Parathyroid adenoma (tissue), 2 donors: ENCODE measurements around the gene TAF4.
"Not testable (repeated sequence)": the region's sequence is repeated elsewhere in the genome, so short reads cannot be mapped to it uniquely, and the experiment has no call there.

ENCODE experiments used
- H2AFZ ChIP-seq: fragments of 300-600 bp; sonication (generic); one replicate; pipeline ENCODE4 v1.7.0; 2017; ENCODE audit warnings: antibody characterized with exemption, mild to moderate bottlenecking
- H3K27ac ChIP-seq: fragments of 300-600 bp; sonication (generic); one replicate; pipeline ENCODE4 v1.7.0; 2017
- H3K27me3 ChIP-seq: fragments of 300-600 bp; sonication (generic); one replicate; pipeline ENCODE4 v1.7.0; 2017; ENCODE audit warnings: low read length; ENCODE audit not compliant: control insufficient read depth, insufficient read depth
- H3K36me3 ChIP-seq: fragments of 300-600 bp; sonication (generic); one replicate; pipeline ENCODE4 v1.7.0; 2017; ENCODE audit warnings: low read length; ENCODE audit not compliant: control insufficient read depth, insufficient read depth
- H3K4me1 ChIP-seq: fragments of 300-600 bp; sonication (generic); one replicate; pipeline ENCODE4 v1.7.0; 2017; ENCODE audit warnings: control low read depth
- H3K4me2 ChIP-seq: fragments of 300-600 bp; sonication (generic); one replicate; pipeline ENCODE4 v1.7.0; 2017; ENCODE audit warnings: low read length
- H3K4me3 ChIP-seq: fragments of 300-600 bp; sonication (generic); one replicate; pipeline ENCODE4 v1.7.0; 2017; ENCODE audit warnings: low read depth, low read length
- H3K79me2 ChIP-seq: fragments of 300-600 bp; sonication (generic); one replicate; pipeline ENCODE4 v1.7.0; 2017; ENCODE audit warnings: control low read depth
- H3K9ac ChIP-seq: fragments of 300-600 bp; sonication (generic); one replicate; pipeline ENCODE4 v1.7.0; 2017; ENCODE audit warnings: mild to moderate bottlenecking
- H3K9me3 ChIP-seq: fragments of 300-600 bp; sonication (generic); one replicate; pipeline ENCODE4 v1.7.0; 2017; ENCODE audit warnings: low read length; ENCODE audit not compliant: control insufficient read depth
- CTCF ChIP-seq: fragments of 300-600 bp; sonication (generic); IDR thresholded peaks from one replicate; pipeline ENCODE4 v1.7.0; 2017; ENCODE audit warnings: antibody characterized with exemption, mild to moderate bottlenecking
- donor health status: primary hyperparathyroidism.

TAF4 gene

GRCh38 chr20:61950641-61951071 is 115.0 kb downstream of the TAF4 start:
- no peaks in the 10 kb centered on the region for H3K79me2 ChIP-seq
- TF ChIP-seq CTCF = no peak
- H3K27me3 ChIP-seq = no peaks in the 10 kb centered on the region
- H3K9ac ChIP-seq = no peak overlapping the region
- H3K9me3 ChIP-seq = no peaks in the 10 kb centered on the region
- no peak overlapping the region for H2AFZ ChIP-seq
- H3K4me1 ChIP-seq = no peaks in the 10 kb centered on the region
- no peak overlapping the region for H3K4me2 ChIP-seq
- no peak overlapping the region for H3K27ac ChIP-seq
- H3K4me3 ChIP-seq = no peak overlapping the region
- H3K36me3 ChIP-seq = no peaks in the 10 kb centered on the region

GRCh38 chr20:61949714-61950640 is 115.7 kb downstream of the TAF4 start:
- TF ChIP-seq CTCF = no peak
- Histone ChIP-seq H3K27ac (no peak overlapping the region), H3K27me3 (no peaks in the 10 kb centered on the region), H3K4me3 (no peak overlapping the region), H3K4me1 (no peaks in the 10 kb centered on the region), H3K9ac (no peak overlapping the region), H3K4me2 (no peak overlapping the region), H3K9me3 (no peaks in the 10 kb centered on the region), H3K79me2 (no peaks in the 10 kb centered on the region), H3K36me3 (no peaks in the 10 kb centered on the region), H2AFZ (no peak overlapping the region)

GRCh38 chr20:61949363-61949713 is 116.3 kb downstream of the TAF4 start:
- TF ChIP-seq CTCF = no peak
- Histone ChIP-seq H3K27ac (no peak overlapping the region), H3K4me1 (no peaks in the 10 kb centered on the region), H3K9ac (no peak overlapping the region), H2AFZ (no peak overlapping the region), H3K4me3 (no peak overlapping the region), H3K79me2 (no peaks in the 10 kb centered on the region), H3K27me3 (no peaks in the 10 kb centered on the region), H3K9me3 (no peaks in the 10 kb centered on the region), H3K4me2 (no peak overlapping the region), H3K36me3 (no peaks in the 10 kb centered on the region)

GRCh38 chr20:61948586-61949362 is 116.9 kb downstream of the TAF4 start:
- H3K4me2 ChIP-seq = no peak overlapping the region
- no peak for TF ChIP-seq CTCF

GRCh38 chr20:61948056-61948455 is 117.6 kb downstream of the TAF4 start:
- H3K9ac ChIP-seq, H2AFZ ChIP-seq, H3K79me2 ChIP-seq, H3K4me1 ChIP-seq, H3K27ac ChIP-seq, H3K27me3 ChIP-seq, H3K36me3 ChIP-seq, H3K4me3 ChIP-seq, H3K9me3 ChIP-seq, H3K4me2 ChIP-seq: not testable (repeated sequence)

More at GRCh38 chr20:61948586-61949362, 116.9 kb downstream of the TAF4 start:
- Histone ChIP-seq H3K79me2 (no peaks in the 10 kb centered on the region), H3K9ac (no peak overlapping the region), H3K9me3 (no peaks in the 10 kb centered on the region), H2AFZ (no peak overlapping the region), H3K27me3 (no peaks in the 10 kb centered on the region), H3K36me3 (no peaks in the 10 kb centered on the region), H3K27ac (no peak overlapping the region), H3K4me1 (no peaks in the 10 kb centered on the region), H3K4me3 (no peak overlapping the region)

- not testable (repeated sequence) for H3K27me3 ChIP-seq, H3K79me2 ChIP-seq, H3K4me3 ChIP-seq, H3K9me3 ChIP-seq, H3K4me2 ChIP-seq, H2AFZ ChIP-seq, H3K36me3 ChIP-seq, H3K27ac ChIP-seq, H3K9ac ChIP-seq, H3K4me1 ChIP-seq
Observed at GRCh38 chr20:61945495-61945894, 120.2 kb downstream of the TAF4 start.

- not testable (repeated sequence) for H3K27ac ChIP-seq
Observed at GRCh38 chr20:61944967-61945366, 120.7 kb downstream of the TAF4 start.

More at GRCh38 chr20:61944967-61945366, 120.7 kb downstream of the TAF4 start:
- not testable (repeated sequence) for H3K79me2 ChIP-seq, H3K4me2 ChIP-seq, H3K9ac ChIP-seq, H3K4me3 ChIP-seq, H2AFZ ChIP-seq, H3K36me3 ChIP-seq, H3K9me3 ChIP-seq, H3K27me3 ChIP-seq, H3K4me1 ChIP-seq
